ENCODE data around the gene ICA1L.

Gene ICA1L

GRCh38 chr2:202824901-202825300, 46.7 kb downstream of the ICA1L start:
- Histone ChIP-seq H3K27ac (ENCODE audit: low read length) (no peak overlapping the region), H3K4me3 (ENCODE audit: low read length) (no peak overlapping the region), H3K4me1 (ENCODE audit: low read length) (peaks cover 7% of the 10 kb centered on the region; the same call in 1 of the 2 replicates), H3K4me2 (ENCODE audit: low read length) (no peak overlapping the region), H3K9ac (ENCODE audit: low read length) (no peak overlapping the region), H3K36me3 (replicated peaks; ENCODE audit: low read depth, low read length) (no peaks in the 10 kb centered on the region), H4K20me1 (ENCODE audit: insufficient read depth, low read length) (no peaks in the 10 kb centered on the region), H3K9me3 (ENCODE audit: insufficient read depth, low read length) (no peaks in the 10 kb centered on the region), H3K79me2 (ENCODE audit: low read length) (no peaks in the 10 kb centered on the region), H2AFZ (ENCODE audit: low read depth, low read length) (no peak overlapping the region), H3K27me3 (ENCODE audit: low read depth, low read length) (no peaks in the 10 kb centered on the region)
- TF ChIP-seq EZH2phosphoT487 (IDR thresholded peaks at IDR 0.05; ENCODE audit: low read depth): no peak

- Histone ChIP-seq H3K9me3 (ENCODE audit: insufficient read depth, low read length) (no peaks in the 10 kb centered on the region), H2AFZ (ENCODE audit: low read depth, low read length) (no peak overlapping the region), H3K9ac (ENCODE audit: low read length) (no peak overlapping the region), H3K36me3 (replicated peaks; ENCODE audit: low read depth, low read length) (no peaks in the 10 kb centered on the region), H3K79me2 (ENCODE audit: low read length) (no peaks in the 10 kb centered on the region), H3K4me2 (ENCODE audit: low read length) (no peak overlapping the region), H3K4me3 (ENCODE audit: low read length) (no peak overlapping the region), H4K20me1 (ENCODE audit: insufficient read depth, low read length) (no peaks in the 10 kb centered on the region), H3K27me3 (ENCODE audit: low read depth, low read length) (no peaks in the 10 kb centered on the region), H3K27ac (ENCODE audit: low read length) (no peak overlapping the region), H3K4me1 (ENCODE audit: low read length) (peaks cover 7% of the 10 kb centered on the region; the same call in 1 of the 2 replicates)
- no peak for TF ChIP-seq EZH2phosphoT487 (IDR thresholded peaks at IDR 0.05; ENCODE audit: low read depth)
Measured at GRCh38 chr2:202822411-202822810, 49.2 kb downstream of the ICA1L start.

GRCh38 chr2:202821206-202822160, 50.1 kb downstream of the ICA1L start:
- no peaks in the 10 kb centered on the region for H3K9me3 ChIP-seq (ENCODE audit: insufficient read depth, low read length)
- peaks cover 7% of the 10 kb centered on the region; the same call in 1 of the 2 replicates for H3K4me1 ChIP-seq (ENCODE audit: low read length)
- no peaks in the 10 kb centered on the region for H3K36me3 ChIP-seq (replicated peaks; ENCODE audit: low read depth, low read length)
- H3K27ac ChIP-seq (ENCODE audit: low read length): no peak overlapping the region
- TF ChIP-seq EZH2phosphoT487 (IDR thresholded peaks at IDR 0.05; ENCODE audit: low read depth) (no peak), CTCF (IDR thresholded peaks at IDR 0.05; ENCODE audit: low read depth, low read length) (no peak)
- H2AFZ ChIP-seq (ENCODE audit: low read depth, low read length): no peak overlapping the region
- no peaks in the 10 kb centered on the region for H4K20me1 ChIP-seq (ENCODE audit: insufficient read depth, low read length)
- H3K4me2 ChIP-seq (ENCODE audit: low read length): no peak overlapping the region
- no peak overlapping the region for H3K9ac ChIP-seq (ENCODE audit: low read length)
- H3K79me2 ChIP-seq (ENCODE audit: low read length): no peaks in the 10 kb centered on the region
- H3K27me3 ChIP-seq (ENCODE audit: low read depth, low read length): no peaks in the 10 kb centered on the region
- no peak overlapping the region for H3K4me3 ChIP-seq (ENCODE audit: low read length)

GRCh38 chr2:202818321-202818720, 53.2 kb downstream of the ICA1L start:
- H3K9me3 ChIP-seq (ENCODE audit: insufficient read depth, low read length): no peaks in the 10 kb centered on the region
- H3K9ac ChIP-seq (ENCODE audit: low read length): no peak overlapping the region
- no peak overlapping the region for H3K4me2 ChIP-seq (ENCODE audit: low read length)
- no peaks in the 10 kb centered on the region for H3K79me2 ChIP-seq (ENCODE audit: low read length)
- TF ChIP-seq EZH2phosphoT487 (IDR thresholded peaks at IDR 0.05; ENCODE audit: low read depth) (no peak), CTCF (IDR thresholded peaks at IDR 0.05; ENCODE audit: low read depth, low read length) (no peak)
- no peak overlapping the region for H3K27ac ChIP-seq (ENCODE audit: low read length)
- H3K4me1 ChIP-seq (ENCODE audit: low read length): peaks cover 5% of the 10 kb centered on the region; the same call in 1 of the 2 replicates
- no peaks in the 10 kb centered on the region for H4K20me1 ChIP-seq (ENCODE audit: insufficient read depth, low read length)
- H3K27me3 ChIP-seq (ENCODE audit: low read depth, low read length): no peaks in the 10 kb centered on the region
- H2AFZ ChIP-seq (ENCODE audit: low read depth, low read length): no peak overlapping the region
- peaks cover 4% of the 10 kb centered on the region for H3K36me3 ChIP-seq (replicated peaks; ENCODE audit: low read depth, low read length)
- no peak overlapping the region for H3K4me3 ChIP-seq (ENCODE audit: low read length)

- no peak overlapping the region for H2AFZ ChIP-seq (ENCODE audit: low read depth, low read length)
- peaks cover 4% of the 10 kb centered on the region for H3K36me3 ChIP-seq (replicated peaks; ENCODE audit: low read depth, low read length)
- H3K79me2 ChIP-seq (ENCODE audit: low read length): no peaks in the 10 kb centered on the region
- no peaks in the 10 kb centered on the region for H3K27me3 ChIP-seq (ENCODE audit: low read depth, low read length)
- H3K9ac ChIP-seq (ENCODE audit: low read length): no peak overlapping the region
- TF ChIP-seq CTCF (IDR thresholded peaks at IDR 0.05; ENCODE audit: low read depth, low read length) (no peak), EZH2phosphoT487 (IDR thresholded peaks at IDR 0.05; ENCODE audit: low read depth) (no peak)
- no peak overlapping the region for H3K4me2 ChIP-seq (ENCODE audit: low read length)
- H3K4me3 ChIP-seq (ENCODE audit: low read length): no peak overlapping the region
- no peaks in the 10 kb centered on the region for H3K4me1 ChIP-seq (ENCODE audit: low read length)
- H4K20me1 ChIP-seq (ENCODE audit: insufficient read depth, low read length): no peaks in the 10 kb centered on the region
- H3K9me3 ChIP-seq (ENCODE audit: insufficient read depth, low read length): no peaks in the 10 kb centered on the region
- H3K27ac ChIP-seq (ENCODE audit: low read length): no peak overlapping the region
Measured at GRCh38 chr2:202817771-202818170, 53.8 kb downstream of the ICA1L start.
